Activated naive CD4-positive, alpha-beta T cell treated with anti-CD3 and anti-CD28 coated beads, Interleukin-2, amount 50 U/mL, for 72 hours (primary cell): ENCODE measurements around the gene PLA2G2C. TPM values are rescaled to one million over a fixed set of nuclear protein-coding genes. Genes with fewer than 3 reads are reported as not detected.

Source experiments
- ATAC-seq, 2 donors: fragments of 150-1000 bp; cut with Tn5 transposase; 2 replicates each; pipeline ENCODE4 v1.10.0; 2021; ENCODE audit warnings: mild to moderate bottlenecking in 2 of 2, moderate library complexity in 2 of 2
- DNase-seq, 2 donors: peaks; one replicate each; pipeline ENCODE4 v3.0.0; 2021 to 2022; ENCODE audit warnings: low spot score in 2 of 2
- H3K27ac Mint-ChIP-seq, 2 donors: one replicate each; pipeline ENCODE4 v1.8.0; 2022; ENCODE audit warnings: mild to moderate bottlenecking in 2 of 2, mixed read lengths in 2 of 2
- H3K36me3 Mint-ChIP-seq, 2 donors: one replicate each; pipeline ENCODE4 v1.8.0; 2022; ENCODE audit warnings: mixed read lengths in 2 of 2
- H3K9me3 Mint-ChIP-seq, 2 donors: one replicate each; pipeline ENCODE4 v1.8.0; 2022; ENCODE audit warnings: mixed read lengths in 2 of 2
- total RNA-seq, 2 donors: library from RNA; stranded (reverse); gene quantifications; one replicate each; pipeline ENCODE4 v1.2.3, GENCODE V29; 2022

PLA2G2C gene
- total RNA-seq, 2 donors from 2014 or later: 0.58 TPM; not detected in 1

DNA sequence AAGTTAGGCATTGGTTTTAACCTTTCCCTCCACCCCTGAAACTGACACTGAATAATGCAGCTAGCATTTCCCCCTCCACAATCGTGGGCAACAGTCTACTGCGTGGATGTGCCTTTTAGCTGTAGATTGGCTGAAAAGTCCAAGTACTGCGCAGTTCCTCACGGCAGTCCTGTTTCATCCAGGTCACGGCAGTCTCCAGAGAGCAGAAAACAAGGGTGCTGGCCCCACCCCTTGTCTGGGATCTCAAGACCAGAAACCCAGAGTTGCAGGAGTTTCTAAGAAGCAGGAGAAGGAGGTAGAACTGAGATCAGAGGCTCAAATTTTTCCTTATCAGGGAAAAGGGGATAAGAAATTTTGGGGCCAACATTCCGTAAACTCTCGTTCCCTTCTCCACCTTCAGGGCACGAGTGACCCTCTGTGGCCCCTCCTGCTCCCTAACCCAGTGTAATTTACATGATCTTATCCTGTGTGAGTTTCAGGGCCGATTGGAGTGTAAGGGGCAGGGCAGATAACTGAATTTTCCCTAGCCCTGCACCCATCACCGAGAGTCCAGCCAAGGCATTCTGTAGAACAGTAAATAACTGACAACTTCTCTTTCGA is 25.9 kb upstream of the PLA2G2C start:
- peak overlapping the region in 1 of 2 donors; percentile 64 for H3K27ac Mint-ChIP-seq
- DNase-seq: no peak
- ATAC-seq: no peak
- no peaks in the 10 kb centered on the region for H3K36me3 Mint-ChIP-seq
- no peaks in the 10 kb centered on the region for H3K9me3 Mint-ChIP-seq

DNA sequence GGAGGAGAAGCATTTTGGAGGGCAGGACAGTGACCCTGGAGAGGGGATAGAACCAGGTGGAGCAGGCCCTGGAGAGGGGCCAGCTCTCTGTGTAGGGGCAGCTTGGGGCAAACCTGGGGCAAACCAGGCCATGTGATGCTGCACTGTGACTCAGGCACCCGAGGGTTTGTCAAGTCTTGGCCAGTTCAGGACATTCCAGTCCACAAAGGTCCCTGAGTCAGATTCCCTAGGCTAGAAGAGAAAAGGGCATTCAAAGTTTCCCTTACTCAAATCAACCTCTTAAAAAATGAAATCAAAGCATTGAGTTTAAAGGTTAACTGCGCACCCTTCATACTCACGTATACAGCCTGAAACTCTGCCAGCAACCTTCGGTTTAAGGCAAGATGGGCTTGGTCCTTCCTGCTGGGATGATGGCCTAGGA is 25.2 kb upstream of the PLA2G2C start:
- H3K9me3 Mint-ChIP-seq: no peaks in the 10 kb centered on the region
- no peaks in the 10 kb centered on the region for H3K36me3 Mint-ChIP-seq
- H3K27ac Mint-ChIP-seq: peak overlapping the region in 1 of 2 donors; percentile 64
- DNase-seq (no peak), ATAC-seq (peak; percentile 23 to 85)

DNA sequence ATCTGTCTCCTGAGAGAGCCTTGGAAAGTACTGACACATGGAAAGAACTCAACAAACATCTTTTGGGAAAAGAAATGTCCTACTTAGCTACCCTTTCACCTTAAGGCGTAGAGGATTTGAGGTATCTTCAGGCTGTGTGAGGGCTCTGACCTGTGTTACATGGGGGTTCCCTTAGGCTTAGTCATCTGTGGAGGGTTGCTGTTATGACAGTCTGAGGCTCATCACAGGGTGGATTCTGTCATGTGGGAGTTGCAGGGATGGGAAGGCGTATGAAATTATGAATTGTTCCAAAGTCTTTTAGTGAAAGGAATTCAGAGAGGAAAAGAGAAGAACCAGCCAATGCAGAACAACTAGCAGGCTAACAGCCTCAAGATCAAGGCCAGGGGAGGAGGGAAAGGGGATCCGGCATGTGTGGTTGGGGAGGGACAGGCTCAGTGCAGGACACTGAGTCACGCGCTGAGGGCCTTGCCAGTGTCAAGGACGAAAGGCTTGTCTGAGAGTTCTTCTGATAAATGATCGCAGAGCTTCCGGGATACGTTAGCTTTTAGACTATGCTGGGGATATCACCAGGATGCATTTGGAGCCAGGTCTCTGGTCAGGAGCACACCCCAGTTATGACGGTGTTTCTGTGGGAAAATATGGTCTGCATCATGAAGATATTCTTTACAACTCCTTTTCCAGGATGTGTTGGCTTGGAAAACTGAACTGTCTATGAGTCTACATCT is 24.6 kb upstream of the PLA2G2C start:
- no peak for DNase-seq
- Mint-ChIP-seq H3K9me3 (no peaks in the 10 kb centered on the region), H3K27ac (peak overlapping the region in 1 of 2 donors; percentile 9), H3K36me3 (no peaks in the 10 kb centered on the region)
- ATAC-seq: peak; percentile 60 to 64

DNA sequence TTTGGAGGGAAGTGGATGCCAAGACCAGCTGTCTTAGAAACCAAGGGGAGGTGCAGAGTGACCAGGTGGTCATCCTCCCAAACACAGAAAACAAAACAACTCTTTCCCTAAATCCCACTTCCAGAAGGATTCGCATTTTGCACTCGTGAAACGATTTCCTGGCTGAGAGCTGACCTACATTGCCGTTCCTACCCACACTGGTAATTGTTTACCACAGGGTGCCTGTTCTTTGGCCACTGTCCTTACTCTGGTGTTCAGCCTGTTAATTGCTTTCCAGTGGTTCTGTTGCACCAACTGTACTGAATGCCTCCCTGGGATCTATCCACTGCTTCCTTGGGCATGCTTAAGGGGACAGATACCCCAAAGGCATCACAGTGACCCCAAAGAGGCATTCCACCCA is 23.2 kb upstream of the PLA2G2C start:
- H3K9me3 Mint-ChIP-seq: no peaks in the 10 kb centered on the region
- no peak for ATAC-seq
- no peak overlapping the region for H3K27ac Mint-ChIP-seq
- H3K36me3 Mint-ChIP-seq: no peaks in the 10 kb centered on the region
- DNase-seq: no peak

DNA sequence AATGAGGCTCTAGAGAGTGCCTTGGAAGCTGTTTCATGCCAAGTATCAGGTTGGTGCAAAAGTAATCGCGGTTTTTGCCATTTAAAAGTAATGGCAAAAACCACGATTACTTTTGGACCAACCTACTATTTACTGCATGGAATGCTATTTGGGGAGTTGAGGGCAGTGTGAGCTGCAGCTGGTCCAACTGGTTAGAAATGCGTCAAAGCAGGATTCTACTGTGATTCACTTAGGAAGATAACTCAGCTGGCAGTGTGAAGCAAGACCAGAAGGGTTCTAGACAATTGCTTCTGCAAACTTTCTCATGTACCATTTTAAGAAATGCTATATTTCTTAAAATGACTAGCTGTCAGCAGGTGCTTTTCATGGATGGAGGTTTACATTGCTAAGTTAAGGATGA is 21.2 kb upstream of the PLA2G2C start:
- no peak for ATAC-seq
- no peak for DNase-seq
- no peak overlapping the region for H3K27ac Mint-ChIP-seq

DNA sequence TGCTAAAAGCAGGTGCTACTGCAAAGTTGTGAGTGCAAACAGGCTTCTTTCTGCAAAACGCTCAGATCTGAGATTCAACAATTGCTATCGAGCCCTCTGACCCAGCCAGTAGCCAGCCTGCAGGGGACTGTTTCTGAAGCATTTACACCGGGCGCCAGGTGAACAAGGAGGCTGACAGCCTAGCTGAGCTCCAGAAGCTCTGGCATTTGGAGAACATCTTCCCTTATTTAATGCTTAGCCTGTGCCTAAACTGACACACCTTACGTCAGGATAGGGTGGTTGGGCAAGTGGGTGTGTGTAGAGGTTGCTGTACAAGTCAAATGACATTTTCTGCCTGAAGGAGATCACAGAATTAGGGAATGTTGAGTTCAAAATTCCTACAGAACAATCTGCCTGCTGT is 15.8 kb upstream of the PLA2G2C start:
- no peak for ATAC-seq
- DNase-seq: no peak
- Mint-ChIP-seq H3K36me3 (no peaks in the 10 kb centered on the region), H3K27ac (no peak overlapping the region), H3K9me3 (no peaks in the 10 kb centered on the region)

More for the DNA sequence above, 21.2 kb upstream of the PLA2G2C start:
- H3K36me3 Mint-ChIP-seq: no peaks in the 10 kb centered on the region
- H3K9me3 Mint-ChIP-seq: no peaks in the 10 kb centered on the region

DNA sequence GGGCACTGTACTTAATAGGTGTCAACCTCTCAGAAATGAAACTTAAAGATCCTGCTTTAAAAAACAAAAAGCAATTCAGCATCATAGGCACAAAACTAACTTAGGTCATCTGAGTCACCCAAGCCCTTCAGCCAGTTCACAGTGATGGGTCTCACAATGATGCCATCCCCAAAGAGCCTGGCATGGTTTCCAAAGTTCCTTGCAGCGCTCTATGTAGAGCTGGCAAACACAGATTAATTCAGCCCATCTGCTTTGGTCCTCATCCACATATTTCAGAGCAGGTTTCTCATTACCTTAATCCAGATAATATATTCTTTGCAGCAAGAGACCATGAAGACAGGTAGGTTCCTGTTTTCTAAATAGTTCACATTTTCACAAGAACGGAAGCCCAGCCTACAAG is 14.6 kb upstream of the PLA2G2C start:
- DNase-seq (no peak), ATAC-seq (no peak)
- H3K9me3 Mint-ChIP-seq: no peaks in the 10 kb centered on the region
- no peaks in the 10 kb centered on the region for H3K36me3 Mint-ChIP-seq
- H3K27ac Mint-ChIP-seq: no peak overlapping the region

DNA sequence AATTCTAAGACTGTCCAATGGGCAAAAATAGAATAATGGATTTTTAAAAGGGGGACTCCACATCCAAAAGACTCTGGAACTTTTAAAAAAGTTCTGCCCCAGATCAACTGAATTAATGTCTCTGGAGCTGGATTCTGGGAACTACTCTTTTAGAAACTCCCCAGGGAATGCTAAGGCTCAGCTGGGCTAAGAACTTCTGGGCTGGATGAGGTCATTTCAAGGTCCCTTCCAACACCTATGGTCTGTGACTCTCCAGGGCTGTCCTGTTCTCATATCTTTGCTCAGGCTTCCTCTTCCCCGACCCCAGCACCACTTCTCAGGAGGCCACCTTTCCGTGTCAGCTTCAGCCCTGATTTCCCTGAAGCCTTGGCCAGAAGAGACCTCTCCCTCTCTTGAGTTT is 13.5 kb upstream of the PLA2G2C start:
- no peaks in the 10 kb centered on the region for H3K36me3 Mint-ChIP-seq
- ATAC-seq: no peak
- DNase-seq: no peak
- H3K27ac Mint-ChIP-seq: no peak overlapping the region
- no peaks in the 10 kb centered on the region for H3K9me3 Mint-ChIP-seq

DNA sequence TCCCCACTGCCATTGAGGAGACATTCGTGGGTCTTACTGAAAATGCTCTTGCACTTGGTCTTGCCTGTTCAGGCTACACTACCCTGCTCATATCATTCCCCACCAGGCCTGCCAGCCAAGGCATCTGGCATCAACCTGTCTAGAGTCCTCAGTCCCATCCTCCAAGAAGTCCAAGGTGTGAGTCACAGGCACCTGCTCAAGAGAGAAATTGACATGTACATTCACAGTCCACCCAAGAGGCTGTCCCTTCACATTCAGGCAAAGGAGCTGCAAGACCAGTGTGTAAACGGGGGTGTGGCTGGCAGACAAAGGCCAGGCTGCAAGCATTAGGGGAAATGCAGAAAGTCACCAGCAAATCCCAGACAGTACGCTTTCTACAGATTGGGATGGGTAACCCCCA is 13.1 kb upstream of the PLA2G2C start:
- H3K9me3 Mint-ChIP-seq: no peaks in the 10 kb centered on the region
- H3K36me3 Mint-ChIP-seq: no peaks in the 10 kb centered on the region
- no peak overlapping the region for H3K27ac Mint-ChIP-seq
- ATAC-seq (no peak), DNase-seq (no peak)

DNA sequence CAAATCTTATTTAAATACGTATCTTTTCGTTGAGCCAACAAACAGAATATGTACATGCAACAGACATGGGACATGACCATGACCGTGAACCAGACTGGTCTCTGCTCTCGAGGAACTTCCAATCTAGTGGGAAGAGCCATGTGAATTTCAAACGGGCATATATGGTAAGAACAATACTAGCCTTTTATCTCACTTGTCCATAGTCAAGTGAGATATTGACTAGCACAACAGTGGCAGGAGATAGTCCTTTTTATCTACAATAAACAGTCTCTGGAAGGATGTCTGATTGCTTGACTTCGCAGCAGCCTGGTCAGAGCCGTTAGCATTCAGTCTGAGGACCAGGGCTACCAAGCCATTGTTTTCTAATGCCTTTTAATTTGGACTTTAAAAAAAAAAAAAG is 12.6 kb upstream of the PLA2G2C start:
- ATAC-seq (no peak), DNase-seq (no peak)
- Mint-ChIP-seq H3K36me3 (no peaks in the 10 kb centered on the region), H3K27ac (peak overlapping the region in 1 of 2 donors; percentile 81), H3K9me3 (no peaks in the 10 kb centered on the region)

DNA sequence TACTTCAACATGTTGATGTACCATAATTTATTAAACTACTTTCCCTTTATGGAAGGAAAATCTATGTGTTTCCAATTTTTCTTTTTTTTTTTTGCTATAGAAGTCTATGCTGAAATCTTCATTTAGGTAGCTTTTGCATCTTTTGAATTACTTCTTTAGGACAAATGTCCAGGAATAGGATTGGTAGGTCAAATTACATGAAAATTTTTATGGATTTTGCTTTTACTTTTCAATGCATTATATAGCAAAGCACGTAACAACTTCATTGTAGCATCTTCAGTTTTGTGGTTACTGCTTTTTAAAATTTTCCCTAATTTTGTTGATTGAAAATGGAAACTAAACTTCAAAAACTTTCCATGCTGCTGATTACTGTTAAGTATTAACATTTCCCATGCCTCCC is 12.0 kb upstream of the PLA2G2C start:
- no peaks in the 10 kb centered on the region for H3K36me3 Mint-ChIP-seq
- no peak overlapping the region for H3K27ac Mint-ChIP-seq
- ATAC-seq (no peak), DNase-seq (no peak)
- H3K9me3 Mint-ChIP-seq: no peaks in the 10 kb centered on the region

DNA sequence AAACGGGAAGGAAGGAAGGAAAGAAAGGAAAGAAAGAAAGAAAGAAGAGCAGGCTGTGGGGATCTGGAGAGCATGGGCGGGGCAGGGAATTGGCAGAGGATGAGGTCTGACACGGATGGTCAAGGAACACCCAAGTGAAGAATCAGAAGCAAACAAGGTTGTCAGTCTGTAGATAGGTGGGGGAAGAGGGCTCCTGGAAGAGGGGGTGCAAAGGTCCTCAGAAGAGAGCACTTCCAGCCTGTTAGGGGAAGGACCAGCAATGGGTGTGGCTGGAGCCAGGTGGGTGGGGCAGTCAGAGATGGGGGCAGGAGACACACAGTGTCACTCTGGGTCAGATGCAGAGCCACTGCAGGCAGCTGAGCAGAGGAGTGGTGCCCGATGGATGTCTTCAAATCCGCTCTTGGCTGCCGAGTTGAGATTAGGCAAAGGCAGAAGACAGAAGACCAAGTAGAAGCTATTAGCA is 11.0 kb upstream of the PLA2G2C start:
- Mint-ChIP-seq H3K9me3 (no peaks in the 10 kb centered on the region), H3K27ac (no peak overlapping the region), H3K36me3 (no peaks in the 10 kb centered on the region)
- DNase-seq (no peak), ATAC-seq (no peak)

DNA sequence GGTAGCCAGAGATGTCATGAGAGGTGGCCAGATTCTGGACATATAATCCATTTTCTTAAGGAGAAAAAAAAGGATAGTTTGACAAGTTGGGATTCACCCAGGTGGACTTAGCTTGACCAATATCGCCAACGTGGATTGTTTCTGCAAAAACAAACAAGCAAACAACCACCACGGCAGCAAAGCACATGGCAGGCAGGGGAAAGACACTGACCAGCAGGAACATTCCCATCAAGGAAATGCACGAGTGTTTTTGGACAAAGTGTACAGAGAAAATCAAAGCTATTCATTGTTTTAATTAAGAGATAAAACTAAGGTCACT is 9.1 kb upstream of the PLA2G2C start:
- Mint-ChIP-seq H3K36me3 (no peaks in the 10 kb centered on the region), H3K27ac (no peak overlapping the region), H3K9me3 (no peaks in the 10 kb centered on the region)
- ATAC-seq (no peak), DNase-seq (no peak)

DNA sequence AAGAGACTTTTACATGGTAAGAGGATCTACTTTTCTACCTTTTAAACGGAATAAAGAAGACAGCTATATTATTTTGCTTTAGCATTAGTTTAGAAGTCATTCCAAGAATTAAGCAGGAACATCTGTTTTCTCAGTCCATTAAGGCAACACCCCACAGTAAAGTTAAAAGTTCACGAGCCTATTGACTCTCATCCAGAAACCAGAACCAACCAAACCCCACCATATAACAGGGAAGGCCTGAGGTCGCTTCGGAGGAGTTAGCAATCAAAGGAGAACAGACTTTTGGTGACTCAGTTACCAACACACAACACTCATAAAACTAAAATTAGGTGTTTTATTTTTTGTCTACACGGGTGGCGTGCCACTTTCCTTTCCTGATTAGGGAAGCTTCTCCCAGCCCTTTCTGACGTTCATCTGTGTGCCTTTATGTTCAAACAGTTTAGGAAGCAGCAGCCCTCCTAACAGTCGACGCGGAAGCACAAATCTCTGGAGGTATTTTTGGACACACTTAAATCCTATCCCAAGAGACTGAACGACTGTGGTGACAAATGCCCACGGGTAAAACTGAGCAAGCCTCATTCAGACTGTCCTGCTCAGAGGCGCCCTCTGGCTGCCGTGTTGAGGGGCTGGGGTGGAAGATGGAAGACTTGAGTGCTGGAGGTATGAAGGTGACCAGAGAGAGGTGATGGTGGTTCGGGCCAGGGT is 8.6 kb upstream of the PLA2G2C start:
- peak; percentile 79 to 83 for ATAC-seq
- Mint-ChIP-seq H3K9me3 (no peaks in the 10 kb centered on the region), H3K36me3 (no peaks in the 10 kb centered on the region), H3K27ac (no peak overlapping the region)
- DNase-seq: peak in 1 of 2 donors; percentile 80

DNA sequence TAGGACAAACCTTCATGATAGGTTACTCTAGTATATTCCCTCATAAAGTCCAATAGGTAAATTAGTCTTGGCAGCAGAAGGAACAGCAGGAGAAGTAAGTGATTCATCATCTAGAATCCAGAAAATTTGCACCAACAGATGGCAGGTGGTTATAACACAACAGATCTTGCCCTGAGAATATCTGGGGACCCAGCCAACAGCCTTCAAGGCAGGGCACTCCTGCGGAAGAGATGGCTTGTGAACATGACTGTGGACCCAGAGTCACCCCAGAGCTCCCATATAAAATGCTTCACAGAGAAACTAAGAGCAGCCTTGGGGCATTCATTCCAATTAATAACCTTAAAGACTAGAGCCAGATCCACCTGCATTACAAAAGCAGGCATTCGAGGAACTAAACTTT is 7.9 kb upstream of the PLA2G2C start:
- no peak for DNase-seq
- no peaks in the 10 kb centered on the region for H3K9me3 Mint-ChIP-seq
- no peaks in the 10 kb centered on the region for H3K36me3 Mint-ChIP-seq
- H3K27ac Mint-ChIP-seq: no peak overlapping the region
- ATAC-seq: no peak

DNA sequence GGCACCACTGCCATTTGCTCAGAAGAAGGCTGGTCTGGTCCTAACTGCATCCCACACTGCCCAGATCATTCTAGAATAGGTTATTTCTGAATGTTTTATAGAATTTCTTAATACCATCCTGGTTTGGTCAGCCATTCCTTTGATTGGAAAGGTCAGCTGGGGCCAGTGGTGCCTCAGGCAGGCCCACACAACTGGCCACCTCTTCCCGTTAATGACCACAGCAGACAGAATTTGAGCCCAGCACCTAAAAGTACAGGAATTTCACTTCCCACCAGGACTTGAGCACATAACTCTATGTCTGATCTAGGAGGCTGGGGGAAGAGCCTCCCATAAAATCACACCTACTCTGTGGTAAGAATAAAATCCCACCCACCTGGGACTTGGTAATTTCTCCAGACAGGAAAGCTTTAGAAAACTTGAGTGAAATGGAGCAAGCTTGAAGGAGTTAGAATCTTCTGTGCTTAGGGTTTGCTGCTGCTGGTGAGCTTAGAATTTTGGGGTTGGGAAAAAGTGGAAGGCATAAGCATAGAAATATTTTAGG is 6.6 kb upstream of the PLA2G2C start:
- ATAC-seq (no peak), DNase-seq (no peak)
- Mint-ChIP-seq H3K9me3 (no peaks in the 10 kb centered on the region), H3K36me3 (no peaks in the 10 kb centered on the region), H3K27ac (no peak overlapping the region)

DNA sequence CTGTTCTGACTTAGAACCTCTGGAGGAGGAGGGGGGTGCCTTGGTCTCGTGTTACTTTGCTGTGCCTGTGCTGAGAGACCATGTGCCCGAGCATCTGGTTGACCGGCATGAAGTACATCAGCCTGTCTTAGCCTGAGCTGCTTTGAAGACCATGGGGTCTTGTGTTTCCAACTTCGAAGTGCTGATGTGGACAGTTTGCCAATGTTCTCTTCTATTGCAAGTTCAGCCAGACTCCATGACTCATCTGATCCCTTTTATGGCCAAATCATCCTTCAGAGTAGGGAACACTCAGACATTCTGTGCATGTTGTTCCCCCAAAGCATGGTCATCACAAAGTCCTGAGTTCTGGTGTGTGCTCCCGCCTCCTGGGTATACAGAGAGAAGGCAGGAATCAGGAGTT is 6.0 kb upstream of the PLA2G2C start:
- H3K9me3 Mint-ChIP-seq: no peaks in the 10 kb centered on the region
- no peak for ATAC-seq
- no peak for DNase-seq
- H3K27ac Mint-ChIP-seq: no peak overlapping the region
- H3K36me3 Mint-ChIP-seq: no peaks in the 10 kb centered on the region
